Activated CD8-positive, alpha-beta memory T cell treated with anti-CD3 and anti-CD28 coated beads, Interleukin-2, amount 50 U/mL, for 4 hours (primary cell): ENCODE results near the gene CDHR5.

Source experiments
- DNase-seq: peaks from one replicate; pipeline ENCODE4 v3.0.0-alpha.2; 2020

CDHR5 gene

GRCh38 chr11:620935-621814 is 3.6 kb downstream of the CDHR5 start:
- DNase-seq = no peak

DNA sequence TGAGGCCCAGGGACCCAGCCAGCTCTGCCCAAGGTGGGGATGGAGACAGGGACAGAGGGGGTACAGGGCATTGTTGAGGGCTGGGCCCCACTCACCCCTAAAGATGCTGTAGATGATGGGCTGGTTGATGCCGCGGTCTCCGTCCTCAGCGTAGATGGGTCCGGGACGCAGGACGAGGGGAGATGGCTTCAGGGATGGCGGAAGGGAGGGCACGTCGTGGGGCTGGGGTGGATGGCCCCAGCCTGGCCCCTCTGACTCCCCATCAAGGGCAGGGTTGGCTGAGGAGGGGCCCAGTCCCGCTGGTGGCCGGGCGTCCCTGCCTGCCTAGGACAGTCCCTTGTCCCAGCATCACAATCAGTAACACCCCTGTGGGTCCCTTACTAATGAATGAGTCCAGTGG is 4.6 kb downstream of the CDHR5 start:
- no peak for DNase-seq

GRCh38 chr11:619628-620050 is 5.1 kb downstream of the CDHR5 start:
- DNase-seq = no peak

- no peak for DNase-seq
These were observed 5.7 kb downstream of the CDHR5 start for GRCh38 chr11:618856-619627.

DNA sequence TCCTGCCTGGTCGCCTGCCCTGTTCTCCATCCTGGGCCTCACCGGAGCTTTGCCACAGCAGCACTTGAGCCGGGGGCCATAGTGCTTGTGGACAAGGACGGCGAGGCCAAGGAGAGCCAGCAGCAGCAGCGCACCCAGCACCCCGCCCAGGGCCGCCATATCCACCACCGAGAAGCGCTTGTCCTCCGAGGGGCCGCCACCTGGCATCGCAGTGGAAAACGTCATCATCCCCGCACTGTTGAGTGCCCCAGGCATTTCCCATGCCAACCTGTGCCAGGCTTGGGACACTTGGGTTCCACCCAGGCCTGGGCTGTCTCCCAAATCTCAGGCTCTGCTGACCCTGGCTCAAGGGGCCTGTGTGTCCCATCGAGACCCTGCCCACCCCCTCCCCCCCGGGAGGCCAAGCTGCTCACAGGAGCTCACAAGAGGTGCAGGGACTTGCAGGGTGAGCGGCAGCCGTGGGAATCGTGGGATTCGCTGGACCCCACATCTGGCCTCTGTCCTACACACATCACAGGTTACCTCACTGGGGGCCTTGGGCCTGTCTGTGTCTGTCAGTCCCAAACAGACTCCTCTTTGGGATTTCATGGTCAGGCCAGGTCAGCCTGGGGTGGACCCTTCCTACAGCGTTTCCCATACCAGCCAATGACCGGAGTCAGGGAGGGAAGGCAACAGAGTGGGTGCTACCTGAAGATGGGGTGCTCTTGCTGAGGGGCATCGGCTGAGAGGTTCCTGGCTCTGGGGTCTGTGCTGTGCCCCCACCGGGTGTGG is 6.7 kb downstream of the CDHR5 start:
- no peak for DNase-seq

DNA sequence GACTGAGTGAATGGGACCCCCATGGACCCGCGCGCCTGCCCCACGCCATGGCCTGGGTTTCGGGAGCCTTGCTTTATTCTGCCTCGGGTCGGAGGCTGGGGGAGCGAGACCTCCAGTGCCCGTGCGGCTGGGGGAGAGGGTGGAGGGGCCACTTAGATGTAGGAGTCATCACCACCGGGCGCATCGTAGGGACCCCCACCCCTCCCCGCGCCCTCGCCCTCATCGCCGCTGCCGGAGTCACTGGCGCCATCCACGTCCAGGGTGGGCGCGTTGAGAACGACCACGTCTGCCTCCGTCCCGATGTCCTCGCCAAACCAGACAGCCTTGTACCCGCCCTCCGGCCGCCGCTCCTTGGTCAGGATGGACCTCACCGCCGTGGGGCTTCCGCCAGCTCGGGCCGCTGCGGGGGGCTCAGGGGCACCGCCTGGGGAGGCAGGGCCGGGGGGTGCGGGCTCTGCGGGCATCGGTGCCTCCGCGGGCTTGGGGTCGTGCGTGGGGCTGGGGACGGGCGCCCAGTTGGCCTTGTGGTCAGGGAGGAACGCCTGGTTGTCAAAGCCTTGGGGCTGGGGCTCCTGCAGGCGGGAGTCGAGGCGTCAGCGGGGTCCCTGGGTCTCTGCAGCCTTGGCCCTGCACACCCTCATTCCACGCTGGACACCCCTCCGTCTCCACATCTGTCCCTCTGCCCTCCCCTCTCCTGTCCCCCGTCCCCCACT is 7.4 kb downstream of the CDHR5 start:
- DNase-seq = no peak

GRCh38 chr11:616320-617198 is 8.2 kb downstream of the CDHR5 start:
- DNase-seq = no peak

- DNase-seq = peak; percentile 85
These were observed 9.0 kb downstream of the CDHR5 start, which contains the start of gene IRF7 for GRCh38 chr11:615504-616319. Gene IRF7, minus strand, starts transcription at chr11:615950. Its CDS starts 586 bp downstream, at chr11:615364.

GRCh38 chr11:614623-615503 is 9.9 kb downstream of the CDHR5 start:
- DNase-seq = no peak

- DNase-seq = no peak
These were observed 10.6 kb downstream of the CDHR5 start for GRCh38 chr11:614021-614622.

DNA sequence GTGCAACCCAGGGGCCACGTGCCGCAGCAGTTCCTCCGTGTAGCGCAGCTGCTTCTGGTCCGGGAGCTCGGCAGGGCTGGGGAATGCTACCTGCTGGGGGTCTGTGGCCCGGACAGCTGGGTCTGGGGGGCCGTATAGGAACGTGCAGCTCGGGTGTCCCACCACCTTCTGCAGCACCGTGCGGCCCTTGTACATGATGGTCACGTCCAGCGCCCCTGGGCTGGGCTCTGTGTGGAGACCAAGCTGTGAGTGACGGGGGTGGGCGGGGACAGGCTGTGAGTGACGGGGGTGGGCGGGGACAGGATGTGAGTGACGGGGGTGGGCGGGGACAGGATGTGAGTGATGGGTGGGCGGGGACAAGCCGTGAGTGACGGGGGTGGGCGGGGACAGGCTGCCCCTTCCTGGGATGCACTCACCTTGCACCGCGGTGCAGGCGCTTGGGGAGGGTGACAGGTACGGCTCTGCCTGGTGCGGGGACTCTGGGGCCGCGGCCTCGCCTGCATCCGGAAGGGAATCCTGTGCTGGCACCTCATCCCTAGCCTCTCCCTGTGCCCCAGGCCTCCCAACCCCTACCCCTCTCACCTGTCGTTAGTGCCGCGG is 11.3 kb downstream of the CDHR5 start:
- DNase-seq = peak; percentile 86

DNA sequence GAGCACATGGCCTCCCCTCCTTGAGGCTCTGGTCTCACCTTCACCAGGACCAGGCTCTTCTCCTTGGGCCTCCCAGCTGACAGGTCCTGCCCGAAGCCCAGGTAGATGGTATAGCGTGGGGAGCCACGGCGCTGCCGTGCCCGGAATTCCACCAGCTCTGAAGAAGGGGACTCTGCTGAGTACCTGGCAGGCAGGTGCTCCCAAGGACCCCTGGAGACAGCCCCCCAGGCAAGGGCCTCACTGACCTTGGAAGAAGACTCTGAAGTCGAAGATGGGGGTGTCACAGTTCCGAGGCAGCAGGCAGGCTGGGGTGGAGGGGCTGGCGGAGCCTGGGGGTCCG is 11.8 kb downstream of the CDHR5 start:
- DNase-seq = no peak

DNA sequence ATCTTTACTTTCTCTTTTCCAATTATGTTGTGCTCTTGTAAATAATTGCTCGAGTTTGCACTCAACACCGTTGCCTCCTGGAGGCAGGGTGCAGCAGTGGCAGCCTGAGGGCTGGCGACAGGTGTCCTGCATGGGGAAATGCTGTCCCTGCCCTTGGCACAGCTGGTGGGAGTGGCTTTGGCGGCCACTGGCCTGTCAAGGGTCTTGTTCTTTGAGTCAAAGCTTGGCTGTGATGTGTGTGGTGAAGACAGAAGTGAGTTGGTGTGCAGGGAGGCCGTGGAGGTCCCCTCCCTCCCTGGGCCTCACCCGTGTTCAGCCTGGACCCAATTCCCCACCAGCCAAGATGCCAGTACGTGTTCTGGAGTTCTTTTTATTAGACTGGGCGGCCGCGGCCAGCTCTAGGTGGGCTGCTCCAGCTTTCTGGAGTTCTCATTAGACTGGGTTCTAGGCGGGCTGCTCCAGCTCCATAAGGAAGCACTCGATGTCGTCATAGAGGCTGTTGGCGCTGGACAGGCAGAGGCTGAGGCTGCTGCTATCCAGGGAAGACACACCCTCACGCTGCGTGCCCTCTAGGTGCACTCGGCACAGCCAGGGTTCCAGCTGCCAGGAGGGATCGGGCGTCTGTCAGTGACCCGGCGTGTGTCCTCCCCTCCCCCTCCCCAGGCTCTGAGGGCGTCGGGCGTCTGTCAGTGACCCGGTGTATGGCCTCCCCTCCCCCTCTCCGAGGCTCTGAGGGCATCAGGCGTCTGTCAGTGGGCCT is 12.4 kb downstream of the CDHR5 start:
- no peak for DNase-seq

DNA sequence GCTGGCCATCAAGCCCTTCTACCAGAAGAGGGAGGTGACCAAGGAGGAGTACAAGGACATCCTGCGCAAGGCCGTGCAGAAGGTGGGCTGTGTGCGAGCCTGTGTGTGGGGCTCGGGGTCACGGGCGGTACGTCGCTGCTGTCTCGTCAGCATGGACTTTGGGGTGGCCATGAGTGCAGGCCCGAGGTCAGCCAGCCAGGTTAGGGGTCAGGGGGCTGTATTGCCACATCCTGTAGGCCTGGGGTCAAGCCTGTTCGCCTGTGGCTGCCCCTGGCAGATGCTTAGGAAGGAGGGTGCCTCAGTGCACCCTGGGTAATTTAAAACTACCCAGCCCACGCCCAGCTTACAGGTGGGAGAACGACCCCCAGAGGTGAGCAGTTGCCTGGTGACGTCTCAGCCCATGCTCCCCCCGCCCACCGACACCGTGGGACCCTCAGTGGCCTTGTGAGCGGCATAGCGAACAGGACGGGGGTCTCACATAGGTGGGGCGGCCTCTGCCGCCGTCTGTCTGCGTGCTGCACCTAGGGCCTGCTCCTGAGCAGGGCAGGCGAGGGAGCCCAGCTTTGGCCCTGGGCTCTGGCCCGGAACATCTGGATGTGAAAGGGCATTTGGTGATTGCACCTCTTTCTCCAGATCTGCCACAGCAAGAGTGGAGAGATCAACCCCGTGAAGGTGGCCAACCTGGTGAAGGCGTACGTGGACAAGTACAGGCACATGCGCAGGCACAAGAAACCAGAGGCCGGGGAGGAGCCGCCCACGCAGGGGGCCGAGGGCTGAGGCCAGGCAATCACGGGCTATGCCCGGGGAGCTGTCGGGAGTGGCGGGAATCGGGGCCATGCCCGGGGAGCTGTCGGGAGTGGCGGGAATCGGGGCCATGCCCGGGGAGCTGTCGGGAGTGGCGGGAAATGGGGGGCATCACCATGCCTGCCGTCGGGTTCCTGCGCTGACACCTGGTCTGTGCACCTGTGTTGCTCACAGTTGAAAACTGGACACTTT is 13.5 kb downstream of the CDHR5 start:
- DNase-seq = no peak

DNA sequence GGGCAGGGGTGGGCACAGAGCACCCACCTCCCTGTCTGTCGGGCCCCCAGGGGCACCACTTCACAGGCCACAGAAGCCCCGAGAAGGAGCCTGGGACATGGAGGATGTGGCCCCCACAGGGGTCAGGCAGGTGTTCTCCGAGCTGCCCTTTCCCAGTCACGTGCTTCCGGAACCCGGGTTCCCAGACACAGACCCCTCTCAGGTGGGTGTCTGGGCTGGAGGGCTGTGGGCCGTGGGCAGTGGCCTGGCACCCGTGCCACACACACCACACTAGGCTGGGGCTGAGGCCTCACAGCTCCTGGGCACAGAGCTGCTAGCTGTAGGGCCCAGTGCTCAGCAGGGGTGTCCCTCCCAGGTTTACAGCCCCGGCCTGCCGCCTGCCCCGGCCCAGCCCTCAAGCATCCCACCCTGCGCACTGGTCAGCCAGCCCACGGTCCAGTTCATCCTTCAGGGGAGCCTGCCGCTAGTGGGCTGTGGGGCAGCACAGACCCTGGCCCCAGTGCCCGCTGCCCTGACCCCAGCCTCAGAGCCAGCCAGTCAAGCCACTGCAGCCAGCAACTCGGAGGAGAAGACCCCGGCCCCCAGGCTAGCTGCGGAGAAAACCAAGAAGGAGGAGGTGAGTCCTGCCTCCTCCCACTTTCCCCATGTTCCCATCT is 14.5 kb downstream of the CDHR5 start:
- no peak for DNase-seq

DNA sequence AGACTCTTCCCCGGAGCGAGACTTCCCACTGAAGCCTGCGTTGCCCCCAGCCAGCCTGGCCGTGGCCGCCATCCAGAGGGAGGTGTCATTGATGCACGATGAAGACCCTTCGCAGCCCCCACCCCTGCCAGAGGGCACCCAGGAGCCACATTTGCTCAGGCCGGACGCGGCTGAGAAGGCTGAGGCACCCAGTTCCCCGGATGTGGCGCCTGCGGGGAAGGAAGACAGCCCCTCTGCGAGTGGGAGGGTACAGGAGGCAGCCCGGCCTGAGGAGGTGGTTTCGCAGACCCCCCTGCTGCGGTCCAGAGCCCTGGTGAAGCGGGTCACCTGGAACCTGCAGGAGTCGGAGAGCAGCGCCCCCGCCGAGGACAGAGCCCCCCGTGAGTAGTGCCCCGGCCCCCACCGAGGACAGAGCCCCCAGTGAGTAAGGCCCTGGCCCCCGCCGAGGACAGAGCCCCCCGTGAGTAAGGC is 15.4 kb downstream of the CDHR5 start:
- no peak for DNase-seq
